ENCODE results near the gene SHISA9.

The SHISA9 gene

GRCh38 chr16:13134836-13135235 lies 233.4 kb downstream of the SHISA9 start:
- DNase-seq, result no peak

GRCh38 chr16:13136901-13137300 lies 235.5 kb downstream of the SHISA9 start:
- no peak for DNase-seq

GRCh38 chr16:13138528-13138927 lies 237.1 kb downstream of the SHISA9 start:
- DNase-seq, result no peak

- no peak for DNase-seq
Measured at GRCh38 chr16:13139661-13140241, 238.4 kb downstream of the SHISA9 start.

GRCh38 chr16:13143551-13143950 lies 242.2 kb downstream of the SHISA9 start:
- DNase-seq, result no peak

- no peak for DNase-seq
Measured at GRCh38 chr16:13146829-13147228, 245.4 kb downstream of the SHISA9 start.

- no peak for DNase-seq
Measured at GRCh38 chr16:13148294-13148693, 246.9 kb downstream of the SHISA9 start.

- DNase-seq, result no peak
Measured at GRCh38 chr16:13148836-13149235, 247.4 kb downstream of the SHISA9 start.

GRCh38 chr16:13150181-13150885 lies 248.9 kb downstream of the SHISA9 start:
- DNase-seq, result no peak

GRCh38 chr16:13153696-13154095 lies 252.3 kb downstream of the SHISA9 start:
- DNase-seq, result no peak

- no peak for DNase-seq
Measured at GRCh38 chr16:13154799-13155198, 253.4 kb downstream of the SHISA9 start.

- DNase-seq, result no peak
Measured at GRCh38 chr16:13155377-13155776, 254.0 kb downstream of the SHISA9 start.

- no peak for DNase-seq
Measured at GRCh38 chr16:13155780-13156179, 254.4 kb downstream of the SHISA9 start.

GRCh38 chr16:13157082-13157481 lies 255.7 kb downstream of the SHISA9 start:
- DNase-seq, result no peak

GRCh38 chr16:13158427-13158826 lies 257.0 kb downstream of the SHISA9 start:
- no peak for DNase-seq

GRCh38 chr16:13165024-13165423 lies 263.6 kb downstream of the SHISA9 start:
- DNase-seq, result no peak

- DNase-seq, result no peak
Measured at GRCh38 chr16:13168091-13168572, 266.7 kb downstream of the SHISA9 start.

- DNase-seq, result no peak
Measured at GRCh38 chr16:13171313-13171712, 269.9 kb downstream of the SHISA9 start.

GRCh38 chr16:13176711-13177110 lies 275.3 kb downstream of the SHISA9 start:
- DNase-seq, result no peak

- DNase-seq, result no peak
Measured at GRCh38 chr16:13178318-13178717, 276.9 kb downstream of the SHISA9 start.

- no peak for DNase-seq
Measured at GRCh38 chr16:13181432-13181831, 280.0 kb downstream of the SHISA9 start.

GRCh38 chr16:13186813-13187212 lies 285.4 kb downstream of the SHISA9 start:
- DNase-seq, result no peak

GRCh38 chr16:13189250-13189649 lies 287.9 kb downstream of the SHISA9 start:
- no peak for DNase-seq

GRCh38 chr16:13193721-13194120 lies 292.3 kb downstream of the SHISA9 start:
- no peak for DNase-seq

- no peak for DNase-seq
Measured at GRCh38 chr16:13194766-13195165, 293.4 kb downstream of the SHISA9 start.

Measured in stimulated activated CD4-positive, alpha-beta T cell treated with anti-CD3 and anti-CD28 coated beads, Interleukin-15, amount 100 ng/mL, for 24 hours (primary cell).